Epithelial cell of proximal tubule (primary cell): ENCODE results near the gene LRRC18. TPM values are rescaled to one million over a fixed set of nuclear protein-coding genes. Genes with fewer than 3 reads are reported as not detected.

Source experiments
- DNase-seq: peaks from one replicate; pipeline ENCODE4 v3.0.0-alpha.2; 2011; ENCODE audit warnings: low read depth
- H3K4me3 ChIP-seq: 2 replicates; pipeline ENCODE4 v1.5.1; 2011; ENCODE audit warnings: low read depth, mild to moderate bottlenecking, low read length
- CTCF ChIP-seq: conservative IDR thresholded peaks from 2 replicates; pipeline ENCODE4 v1.5.1; 2012; ENCODE audit warnings: low read depth, mild to moderate bottlenecking, low read length
- total RNA-seq: library from RNA; depleted of rRNA; stranded (reverse); fragments of >200 nt; gene quantifications from 2 replicates; pipeline ENCODE4 v1.2.3, GENCODE V29; 2015

Gene LRRC18
- total RNA-seq, 1 donor from 2014 or later, result not detected

GRCh38 chr10:48904861-48905260, 34.8 kb downstream of the LRRC18 start:
- H3K4me3 ChIP-seq, result no peak overlapping the region
- no peak for TF ChIP-seq CTCF
- no peak for DNase-seq

GRCh38 chr10:48903151-48903550, 36.5 kb downstream of the LRRC18 start:
- no peak for DNase-seq
- TF ChIP-seq CTCF, result no peak
- H3K4me3 ChIP-seq, result no peak overlapping the region

GRCh38 chr10:48902096-48902495, 37.5 kb downstream of the LRRC18 start:
- DNase-seq, result no peak
- TF ChIP-seq CTCF, result no peak
- H3K4me3 ChIP-seq, result no peak overlapping the region

- DNase-seq, result no peak
- no peak for TF ChIP-seq CTCF
- H3K4me3 ChIP-seq, result no peak overlapping the region
These were observed 38.3 kb downstream of the LRRC18 start for GRCh38 chr10:48901319-48901718.

GRCh38 chr10:48900371-48900801, 39.3 kb downstream of the LRRC18 start:
- no peak for DNase-seq
- no peak overlapping the region for H3K4me3 ChIP-seq
- no peak for TF ChIP-seq CTCF

GRCh38 chr10:48899781-48900180, 39.9 kb downstream of the LRRC18 start:
- no peak for DNase-seq
- TF ChIP-seq CTCF, result no peak
- H3K4me3 ChIP-seq, result no peak overlapping the region

GRCh38 chr10:48898426-48898825, 41.2 kb downstream of the LRRC18 start:
- TF ChIP-seq CTCF, result no peak
- no peak for DNase-seq
- H3K4me3 ChIP-seq, result no peak overlapping the region
